Measurements from ENCODE around the gene DLG3. TPM values are rescaled to one million over a fixed set of nuclear protein-coding genes. Genes with fewer than 3 reads are reported as not detected.

The DLG3 gene
- polyA plus RNA-seq, 3 donors, result 0.12 to 0.17 TPM; not detected in 1

- H3K27ac ChIP-seq (ENCODE audit: low read depth in 1 of 2, low read length in 2 of 2), result no peak overlapping the region
- H3K4me1 ChIP-seq (ENCODE audit: control insufficient read depth in 1 of 2, insufficient read depth in 2 of 2, low read length in 2 of 2), result no peaks in the 10 kb centered on the region
- no peak overlapping the region for H3K9ac ChIP-seq (ENCODE audit: insufficient read depth, low read length, poor library complexity, severe bottlenecking)
- DNase-seq, result no peak
- H3K36me3 ChIP-seq (replicated peaks in 1 of 2; ENCODE audit: control insufficient read depth in 1 of 2, insufficient read depth in 2 of 2, low read length in 2 of 2), result no peaks in the 10 kb centered on the region
- no peak overlapping the region for H3K27ac Mint-ChIP-seq
- no peak overlapping the region for H3K4me2 ChIP-seq (replicated peaks; ENCODE audit: extremely low read depth, low read length, poor library complexity, severe bottlenecking)
- no peaks in the 10 kb centered on the region for H3K79me2 ChIP-seq (ENCODE audit: insufficient read depth, low read length)
- H3K4me1 Mint-ChIP-seq, result no peaks in the 10 kb centered on the region
- no peaks in the 10 kb centered on the region for H3K36me3 Mint-ChIP-seq
- no peaks in the 10 kb centered on the region for H3K9me3 Mint-ChIP-seq
- H3K27me3 ChIP-seq (ENCODE audit: control insufficient read depth in 2 of 2, insufficient read depth in 2 of 2, low read length in 2 of 2), result no peaks in the 10 kb centered on the region
- H3K27me3 Mint-ChIP-seq (ENCODE audit: low read depth in 3 of 3), result peaks cover 0 to 9% (median 0%) of the 10 kb centered on the region in 3 donors
- intact Hi-C loops (cut with micrococcal nuclease), result no loop called here
- no peak overlapping the region for H2AFZ ChIP-seq (ENCODE audit: insufficient read depth, low read depth, low read length, poor library complexity, severe bottlenecking)
- H3K4me3 ChIP-seq (replicated peaks in 1 of 3; ENCODE audit: low read depth in 2 of 3, low read length in 3 of 3), result no peak overlapping the region
- TF ChIP-seq CTCF (IDR thresholded peaks at IDR 0.05), result no peak
- H4K20me1 ChIP-seq (ENCODE audit: insufficient read depth, low read length), result no peaks in the 10 kb centered on the region
- no peaks in the 10 kb centered on the region for H3K9me3 ChIP-seq (replicated peaks in 1 of 2; ENCODE audit: control insufficient read depth in 1 of 2, insufficient read depth in 1 of 2, low read length in 2 of 2)
- no peak overlapping the region for H3K4me3 Mint-ChIP-seq
Measured at GRCh38 chrX:70464051-70464450, 19.4 kb downstream of the DLG3 start.

GRCh38 chrX:70466968-70467367, 22.3 kb downstream of the DLG3 start:
- no peaks in the 10 kb centered on the region for H3K27me3 ChIP-seq (ENCODE audit: control insufficient read depth in 2 of 2, insufficient read depth in 2 of 2, low read length in 2 of 2)
- no peak overlapping the region for H2AFZ ChIP-seq (ENCODE audit: insufficient read depth, low read depth, low read length, poor library complexity, severe bottlenecking)
- H3K27me3 Mint-ChIP-seq (ENCODE audit: low read depth in 3 of 3), result peaks cover 0 to 7% (median 1%) of the 10 kb centered on the region in 3 donors
- H3K9ac ChIP-seq (ENCODE audit: insufficient read depth, low read length, poor library complexity, severe bottlenecking), result no peak overlapping the region
- no peaks in the 10 kb centered on the region for H3K36me3 Mint-ChIP-seq
- H3K4me2 ChIP-seq (replicated peaks; ENCODE audit: extremely low read depth, low read length, poor library complexity, severe bottlenecking), result no peak overlapping the region
- no peaks in the 10 kb centered on the region for H3K9me3 Mint-ChIP-seq
- peaks cover 10 to 13% of the 10 kb centered on the region in 2 donors for H3K4me1 ChIP-seq (ENCODE audit: control insufficient read depth in 1 of 2, insufficient read depth in 2 of 2, low read length in 2 of 2)
- no peak overlapping the region for H3K4me3 ChIP-seq (replicated peaks in 1 of 3; ENCODE audit: low read depth in 2 of 3, low read length in 3 of 3)
- no peak for DNase-seq
- no peak for TF ChIP-seq CTCF (IDR thresholded peaks at IDR 0.05)
- H3K9me3 ChIP-seq (replicated peaks in 1 of 2; ENCODE audit: control insufficient read depth in 1 of 2, insufficient read depth in 1 of 2, low read length in 2 of 2), result no peaks in the 10 kb centered on the region
- no peak overlapping the region for H3K27ac Mint-ChIP-seq
- no peaks in the 10 kb centered on the region for H3K36me3 ChIP-seq (replicated peaks in 1 of 2; ENCODE audit: control insufficient read depth in 1 of 2, insufficient read depth in 2 of 2, low read length in 2 of 2)
- H3K27ac ChIP-seq (ENCODE audit: low read depth in 1 of 2, low read length in 2 of 2), result no peak overlapping the region
- no peaks in the 10 kb centered on the region for H4K20me1 ChIP-seq (ENCODE audit: insufficient read depth, low read length)
- intact Hi-C loops (cut with micrococcal nuclease), result no loop called here
- H3K4me3 Mint-ChIP-seq, result no peak overlapping the region
- no peaks in the 10 kb centered on the region for H3K79me2 ChIP-seq (ENCODE audit: insufficient read depth, low read length)
- H3K4me1 Mint-ChIP-seq, result peaks cover 14% of the 10 kb centered on the region

Data from CD14-positive monocyte (primary cell).